MM.1S (cell line): ENCODE measurements around the gene MTG1.

ENCODE experiments used
- DNase-seq: peaks from one replicate; pipeline ENCODE4 v3.0.0-alpha.2; 2015
- H2AFZ ChIP-seq: fragments of 300-600 bp; sonication (generic); 2 replicates; pipeline ENCODE4 v1.6.0; 2016; ENCODE audit warnings: antibody characterized with exemption, low read length
- H3F3A ChIP-seq: fragments of 300-600 bp; sonication (generic); 2 replicates; pipeline ENCODE4 v1.6.1; 2016; ENCODE audit warnings: mild to moderate bottlenecking, antibody characterized with exemption, low read length, moderate library complexity, mixed read lengths; ENCODE audit not compliant: insufficient read depth
- H3K27ac ChIP-seq: fragments of 300-600 bp; sonication (generic); 2 replicates; pipeline ENCODE4 v1.5.1; 2016; ENCODE audit warnings: mild to moderate bottlenecking, low read length
- H3K27me3 ChIP-seq: fragments of 300-600 bp; sonication (generic); replicated peaks from 2 replicates; pipeline ENCODE4 v1.6.0; 2016; ENCODE audit warnings: low read length; ENCODE audit not compliant: insufficient read depth
- H3K36me3 ChIP-seq: fragments of 300-600 bp; sonication (generic); replicated peaks from 2 replicates; pipeline ENCODE4 v1.6.1; 2016; ENCODE audit warnings: mild to moderate bottlenecking, low read length, mixed read lengths; ENCODE audit not compliant: insufficient read depth
- H3K4me1 ChIP-seq: fragments of 300-600 bp; sonication (generic); 2 replicates; pipeline ENCODE4 v1.6.1; 2016; ENCODE audit warnings: low read length, mixed read lengths
- H3K4me2 ChIP-seq: fragments of 300-600 bp; sonication (generic); 2 replicates; pipeline ENCODE4 v1.6.0; 2016; ENCODE audit warnings: low read depth, low read length
- H3K4me3 ChIP-seq: fragments of 300-600 bp; sonication (generic); 2 replicates; pipeline ENCODE4 v1.5.1; 2016; ENCODE audit warnings: low read length, mixed read lengths
- H3K79me2 ChIP-seq: fragments of 300-600 bp; sonication (generic); 2 replicates; pipeline ENCODE4 v1.6.1; 2016; ENCODE audit warnings: mixed run types, low read length, mixed read lengths
- H3K9ac ChIP-seq: fragments of 300-600 bp; sonication (generic); 2 replicates; pipeline ENCODE4 v1.6.1; 2016; ENCODE audit warnings: low read length, mixed read lengths
- H3K9me2 ChIP-seq: fragments of 300-600 bp; sonication (generic); replicated peaks from 2 replicates; pipeline ENCODE4 v1.6.1; 2016; ENCODE audit warnings: mild to moderate bottlenecking, low read length, mixed read lengths; ENCODE audit not compliant: insufficient read depth
- H3K9me3 ChIP-seq: fragments of 300-600 bp; sonication (generic); replicated peaks from 2 replicates; pipeline ENCODE4 v1.6.1; 2016; ENCODE audit warnings: mild to moderate bottlenecking, low read length, mixed read lengths; ENCODE audit not compliant: insufficient read depth
- H4K20me1 ChIP-seq: fragments of 300-600 bp; sonication (generic); 2 replicates; pipeline ENCODE4 v1.6.1; 2016; ENCODE audit warnings: mild to moderate bottlenecking, low read length, moderate library complexity, mixed read lengths; ENCODE audit not compliant: insufficient read depth
- EZH2 ChIP-seq: fragments of 300-600 bp; sonication (generic); optimal IDR thresholded peaks from 2 replicates; pipeline ENCODE3; 2017; ENCODE audit warnings: low read depth, mild to moderate bottlenecking, antibody characterized with exemption, low read length, mixed read lengths
- EZH2phosphoT487 ChIP-seq: fragments of 300-600 bp; sonication (generic); IDR thresholded peaks from 2 replicates; pipeline ENCODE4 v1.6.1; 2018; ENCODE audit warnings: antibody characterized with exemption, low read length
- TF ChIP-seq, protein P1 (sequence below): fragments of 300-600 bp; sonication (generic); IDR thresholded peaks from 2 replicates; pipeline ENCODE4 v1.5.1; 2016; ENCODE audit warnings: antibody characterized with exemption, low read length, mixed read lengths

MTG1 gene

DNA sequence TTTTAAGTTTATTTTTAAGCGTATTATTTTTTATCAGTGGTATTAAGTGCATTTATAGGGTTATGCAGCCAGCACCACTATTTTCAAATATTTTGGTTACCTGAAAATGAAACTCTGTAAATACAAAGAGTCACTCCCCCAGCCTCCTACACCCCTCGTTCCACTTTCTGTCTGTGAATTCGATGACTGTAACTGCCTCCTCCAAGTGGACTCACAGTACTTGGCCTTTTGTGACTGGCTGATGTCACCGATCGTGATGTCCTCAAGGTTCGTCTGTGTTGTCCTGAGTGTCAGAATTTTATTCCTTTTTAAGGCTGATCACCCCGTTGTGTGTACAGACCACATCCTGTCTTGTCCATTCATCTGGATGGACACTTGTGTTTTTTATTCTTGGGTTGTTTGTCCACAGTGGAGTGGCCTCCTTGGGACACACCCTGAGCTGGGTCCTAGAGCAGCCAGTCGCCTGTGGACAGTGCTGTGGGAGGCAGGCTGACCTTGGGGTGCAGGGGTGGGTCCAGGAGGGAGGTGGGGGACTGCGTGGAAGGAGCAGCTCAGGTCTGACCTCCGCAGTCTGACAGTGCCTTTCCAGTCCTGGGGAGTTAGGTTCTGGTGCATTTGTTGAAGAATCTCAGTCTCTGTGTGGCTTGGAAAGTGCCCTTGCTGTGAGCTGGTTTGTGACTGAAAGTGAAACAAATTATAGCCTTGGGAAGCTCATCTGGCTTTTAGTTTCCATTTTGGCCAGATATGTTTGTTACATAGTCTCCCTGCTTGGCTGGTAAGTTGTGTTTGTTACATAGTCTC, 6.9 kb downstream of the MTG1 start:
- H3K4me1 ChIP-seq = peaks cover 29% of the 10 kb centered on the region
- peak overlapping the region; percentile 94 for H3K4me2 ChIP-seq
- peaks cover 55% of the 10 kb centered on the region for H3K79me2 ChIP-seq
- H4K20me1 ChIP-seq = no peaks in the 10 kb centered on the region
- TF ChIP-seq, protein P1, sequence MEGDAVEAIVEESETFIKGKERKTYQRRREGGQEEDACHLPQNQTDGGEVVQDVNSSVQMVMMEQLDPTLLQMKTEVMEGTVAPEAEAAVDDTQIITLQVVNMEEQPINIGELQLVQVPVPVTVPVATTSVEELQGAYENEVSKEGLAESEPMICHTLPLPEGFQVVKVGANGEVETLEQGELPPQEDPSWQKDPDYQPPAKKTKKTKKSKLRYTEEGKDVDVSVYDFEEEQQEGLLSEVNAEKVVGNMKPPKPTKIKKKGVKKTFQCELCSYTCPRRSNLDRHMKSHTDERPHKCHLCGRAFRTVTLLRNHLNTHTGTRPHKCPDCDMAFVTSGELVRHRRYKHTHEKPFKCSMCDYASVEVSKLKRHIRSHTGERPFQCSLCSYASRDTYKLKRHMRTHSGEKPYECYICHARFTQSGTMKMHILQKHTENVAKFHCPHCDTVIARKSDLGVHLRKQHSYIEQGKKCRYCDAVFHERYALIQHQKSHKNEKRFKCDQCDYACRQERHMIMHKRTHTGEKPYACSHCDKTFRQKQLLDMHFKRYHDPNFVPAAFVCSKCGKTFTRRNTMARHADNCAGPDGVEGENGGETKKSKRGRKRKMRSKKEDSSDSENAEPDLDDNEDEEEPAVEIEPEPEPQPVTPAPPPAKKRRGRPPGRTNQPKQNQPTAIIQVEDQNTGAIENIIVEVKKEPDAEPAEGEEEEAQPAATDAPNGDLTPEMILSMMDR = no peak
- TF ChIP-seq EZH2 = no peak
- no peak for TF ChIP-seq EZH2phosphoT487
- peaks cover 12% of the 10 kb centered on the region for H3K36me3 ChIP-seq
- H3K9me2 ChIP-seq = no peaks in the 10 kb centered on the region
- H3K4me3 ChIP-seq = peak overlapping the region; percentile 52
- DNase-seq = peak; percentile 88
- no peaks in the 10 kb centered on the region for H3K9me3 ChIP-seq
- peak overlapping the region; percentile 24; the same call in 1 of the 2 replicates for H2AFZ ChIP-seq
- peak overlapping the region; percentile 86 for H3K27ac ChIP-seq
- H3F3A ChIP-seq = peaks cover 19% of the 10 kb centered on the region
- H3K27me3 ChIP-seq = no peaks in the 10 kb centered on the region
- H3K9ac ChIP-seq = peak overlapping the region; percentile 68

DNA sequence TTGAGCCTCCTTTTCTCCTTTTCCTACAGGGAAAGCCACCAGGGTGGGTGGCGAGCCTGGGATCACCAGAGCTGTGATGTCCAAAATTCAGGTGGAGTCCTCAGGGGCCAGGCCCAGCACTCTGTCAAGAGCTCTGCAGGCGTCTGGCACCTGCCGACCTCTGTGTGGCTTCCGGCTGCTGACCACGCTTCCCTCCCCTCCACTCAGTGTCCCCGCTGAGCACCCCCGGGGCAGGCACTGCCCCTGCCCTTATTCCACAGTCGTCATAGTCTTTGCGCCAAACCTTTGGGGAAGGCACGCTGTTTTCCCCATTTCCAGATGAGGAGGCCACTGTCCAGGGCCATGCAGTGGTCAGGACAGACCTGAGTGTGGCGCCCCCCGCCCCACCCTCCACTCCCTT, 7.5 kb downstream of the MTG1 start:
- H3K9ac ChIP-seq = peak overlapping the region; percentile 68; the same call in 1 of the 2 replicates
- TF ChIP-seq, protein P1 = no peak
- TF ChIP-seq EZH2 (no peak), EZH2phosphoT487 (no peak)
- peaks cover 56% of the 10 kb centered on the region for H3K79me2 ChIP-seq
- no peak overlapping the region for H2AFZ ChIP-seq
- H3K9me3 ChIP-seq = no peaks in the 10 kb centered on the region
- H3K4me3 ChIP-seq = peak overlapping the region; percentile 52; the same call in 1 of the 2 replicates
- peaks cover 29% of the 10 kb centered on the region for H3K4me1 ChIP-seq
- peak overlapping the region; percentile 94; the same call in 1 of the 2 replicates for H3K4me2 ChIP-seq
- H3F3A ChIP-seq = peaks cover 19% of the 10 kb centered on the region
- H4K20me1 ChIP-seq = no peaks in the 10 kb centered on the region
- H3K9me2 ChIP-seq = no peaks in the 10 kb centered on the region
- H3K27me3 ChIP-seq = no peaks in the 10 kb centered on the region
- H3K27ac ChIP-seq = peak overlapping the region; percentile 86; the same call in 1 of the 2 replicates
- DNase-seq = no peak
- H3K36me3 ChIP-seq = peaks cover 12% of the 10 kb centered on the region

DNA sequence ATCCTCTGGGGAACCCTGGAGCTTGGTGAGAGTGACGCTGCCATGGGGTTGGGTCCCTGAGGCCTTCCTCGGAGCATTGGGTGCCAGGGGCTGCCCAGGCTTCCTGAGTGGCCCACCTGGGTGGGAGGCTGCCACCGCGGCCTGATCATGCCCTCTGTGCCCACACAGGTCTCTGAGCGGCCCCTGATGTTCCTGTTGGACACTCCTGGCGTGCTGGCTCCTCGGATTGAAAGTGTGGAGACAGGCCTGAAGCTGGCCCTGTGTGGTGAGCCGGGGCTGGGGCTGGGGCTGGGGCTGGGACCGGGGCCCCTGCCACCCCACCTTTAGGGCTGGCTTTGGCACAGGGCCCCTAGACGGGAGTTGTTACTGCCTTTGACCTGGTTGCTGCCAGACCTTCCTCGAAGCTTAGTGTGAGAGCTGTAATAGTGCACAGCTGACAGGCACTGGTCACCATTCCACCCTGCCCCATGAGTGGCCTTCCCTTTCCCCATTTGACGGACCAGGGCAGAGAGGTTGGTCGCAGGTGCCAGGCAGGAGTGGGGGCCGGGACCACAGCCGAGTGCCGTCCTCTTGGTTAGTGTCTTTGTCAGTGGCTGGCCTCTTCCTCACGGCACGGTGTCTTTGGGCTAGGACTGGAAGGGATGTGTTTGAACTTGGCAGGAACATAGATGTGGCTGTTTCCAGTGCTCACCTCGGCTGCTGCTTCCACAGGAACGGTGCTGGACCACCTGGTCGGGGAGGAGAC, 8.2 kb downstream of the MTG1 start:
- Histone ChIP-seq H3K9me3 (no peaks in the 10 kb centered on the region), H3K36me3 (peaks cover 12% of the 10 kb centered on the region), H3K9me2 (no peaks in the 10 kb centered on the region), H2AFZ (no peak overlapping the region), H3K4me2 (peak overlapping the region; percentile 94; the same call in 1 of the 2 replicates), H3K9ac (no peak overlapping the region), H3K4me3 (peak overlapping the region; percentile 52; the same call in 1 of the 2 replicates), H3F3A (peaks cover 19% of the 10 kb centered on the region), H4K20me1 (no peaks in the 10 kb centered on the region), H3K27me3 (no peaks in the 10 kb centered on the region), H3K27ac (peak overlapping the region; percentile 86; the same call in 1 of the 2 replicates), H3K4me1 (peaks cover 29% of the 10 kb centered on the region), H3K79me2 (peaks cover 61% of the 10 kb centered on the region)
- TF ChIP-seq, protein P1 = no peak
- no peak for TF ChIP-seq EZH2
- TF ChIP-seq EZH2phosphoT487 = no peak
- no peak for DNase-seq
